Tibial nerve (tissue), 3 donors: ENCODE data around the gene SDK1.

Experiments used
- POLR2A ChIP-seq, 2 donors: fragments of 450-650 bp; IDR thresholded peaks; one replicate each; pipeline ENCODE4 v1.6.1; 2017; ENCODE audit warnings: antibody characterized with exemption in 2 of 2, mild to moderate bottlenecking in 2 of 2, moderate library complexity in 2 of 2
- TF ChIP-seq, protein P1 (sequence below), 5 experiments: fragments of 200-600 bp in 3 of 5; fragments of 450-650 bp in 2 of 5; sonication (generic) in 3 of 5; IDR thresholded peaks; one replicate each; pipeline ENCODE4 v1.5.1; 2016 to 2019; ENCODE audit warnings: antibody characterized with exemption in 5 of 5, mild to moderate bottlenecking in 3 of 5, moderate library complexity in 2 of 5

DNA sequence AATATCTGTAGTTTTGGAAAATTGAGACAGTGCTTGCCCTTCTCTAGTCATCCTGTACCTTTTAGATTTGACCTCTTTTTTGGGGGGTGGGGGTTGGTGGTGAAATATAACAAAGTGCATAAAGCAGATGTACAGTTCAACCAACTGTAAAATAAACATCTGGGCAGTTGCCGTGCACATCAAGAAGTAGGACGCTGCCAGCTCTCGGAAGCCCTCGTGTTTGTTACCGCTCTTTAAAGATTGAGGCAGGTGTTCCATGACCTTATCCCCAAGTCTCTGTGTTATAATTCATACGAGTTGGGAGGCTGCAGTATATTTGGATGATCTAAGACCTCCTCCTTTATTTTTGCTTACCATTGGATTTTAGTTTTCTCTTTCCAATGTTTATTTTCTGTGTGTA, 55.1 kb downstream of the SDK1 start:
- TF ChIP-seq POLR2A (IDR thresholded peaks at IDR 0.05), result no peak
- TF ChIP-seq, protein P1, sequence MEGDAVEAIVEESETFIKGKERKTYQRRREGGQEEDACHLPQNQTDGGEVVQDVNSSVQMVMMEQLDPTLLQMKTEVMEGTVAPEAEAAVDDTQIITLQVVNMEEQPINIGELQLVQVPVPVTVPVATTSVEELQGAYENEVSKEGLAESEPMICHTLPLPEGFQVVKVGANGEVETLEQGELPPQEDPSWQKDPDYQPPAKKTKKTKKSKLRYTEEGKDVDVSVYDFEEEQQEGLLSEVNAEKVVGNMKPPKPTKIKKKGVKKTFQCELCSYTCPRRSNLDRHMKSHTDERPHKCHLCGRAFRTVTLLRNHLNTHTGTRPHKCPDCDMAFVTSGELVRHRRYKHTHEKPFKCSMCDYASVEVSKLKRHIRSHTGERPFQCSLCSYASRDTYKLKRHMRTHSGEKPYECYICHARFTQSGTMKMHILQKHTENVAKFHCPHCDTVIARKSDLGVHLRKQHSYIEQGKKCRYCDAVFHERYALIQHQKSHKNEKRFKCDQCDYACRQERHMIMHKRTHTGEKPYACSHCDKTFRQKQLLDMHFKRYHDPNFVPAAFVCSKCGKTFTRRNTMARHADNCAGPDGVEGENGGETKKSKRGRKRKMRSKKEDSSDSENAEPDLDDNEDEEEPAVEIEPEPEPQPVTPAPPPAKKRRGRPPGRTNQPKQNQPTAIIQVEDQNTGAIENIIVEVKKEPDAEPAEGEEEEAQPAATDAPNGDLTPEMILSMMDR (IDR thresholded peaks at IDR 0.05), result no peak
